ENCODE measurements around the gene GRIA3. TPM values are rescaled to one million over a fixed set of nuclear protein-coding genes. Genes with fewer than 3 reads are reported as not detected.

The GRIA3 gene
- total RNA-seq, 1 experiment from 2014 or later: not detected

DNA sequence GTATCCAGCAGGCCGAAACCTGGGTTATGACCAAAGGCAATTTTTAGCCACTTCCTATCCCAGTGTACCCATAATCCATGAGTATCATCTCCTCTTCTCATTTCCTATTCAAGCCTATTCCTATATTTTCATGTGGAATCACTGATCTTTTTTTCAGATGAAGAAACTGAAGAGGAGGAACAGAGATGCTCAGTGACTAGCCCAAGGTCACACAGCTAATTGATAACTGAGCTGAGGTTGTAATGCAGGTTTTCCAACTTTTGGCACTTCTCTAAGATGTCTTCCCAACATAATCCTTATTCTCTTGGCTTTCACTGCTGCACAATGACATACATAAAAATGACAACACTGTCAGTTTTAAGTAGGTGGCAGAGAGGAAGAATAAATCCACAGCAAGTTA lies 15.3 kb downstream of the GRIA3 start:
- H2AFZ ChIP-seq: no peak overlapping the region
- no peaks in the 10 kb centered on the region for H3K79me2 ChIP-seq (ENCODE audit: low read depth)
- intact Hi-C loops (cut with micrococcal nuclease; ENCODE audit: unreplicated experiment): no loop called here
- H3K4me3 ChIP-seq: no peak overlapping the region
- no peak overlapping the region for H3K27ac ChIP-seq
- H3K9me3 ChIP-seq (ENCODE audit: insufficient read depth, low read depth): no peaks in the 10 kb centered on the region
- no TSS peak for BruUV-seq (replicated peaks)
- H4K20me1 ChIP-seq (ENCODE audit: insufficient read depth): no peaks in the 10 kb centered on the region
- no peaks in the 10 kb centered on the region for H3F3A ChIP-seq (ENCODE audit: insufficient read depth, low read depth)
- DNase-seq: no peak
- no peak for TF ChIP-seq CTCF (conservative IDR thresholded peaks at IDR 0.05)
- no peak for TF ChIP-seq EZH2 (IDR thresholded peaks at IDR 0.05; ENCODE audit: low read depth)
- H3K9me2 ChIP-seq (ENCODE audit: insufficient read depth): no peaks in the 10 kb centered on the region
- ChIA-PET POLR2A (ENCODE audit: unreplicated experiment) (no interaction called here), CTCF (no interaction called here)
- H3K4me1 ChIP-seq (replicated peaks; ENCODE audit: insufficient read depth): no peaks in the 10 kb centered on the region
- no peak overlapping the region for H3K4me2 ChIP-seq
- H3K27me3 ChIP-seq (ENCODE audit: insufficient read depth, low read depth): no peaks in the 10 kb centered on the region
- H3K36me3 ChIP-seq (ENCODE audit: low read depth): no peaks in the 10 kb centered on the region

DNA sequence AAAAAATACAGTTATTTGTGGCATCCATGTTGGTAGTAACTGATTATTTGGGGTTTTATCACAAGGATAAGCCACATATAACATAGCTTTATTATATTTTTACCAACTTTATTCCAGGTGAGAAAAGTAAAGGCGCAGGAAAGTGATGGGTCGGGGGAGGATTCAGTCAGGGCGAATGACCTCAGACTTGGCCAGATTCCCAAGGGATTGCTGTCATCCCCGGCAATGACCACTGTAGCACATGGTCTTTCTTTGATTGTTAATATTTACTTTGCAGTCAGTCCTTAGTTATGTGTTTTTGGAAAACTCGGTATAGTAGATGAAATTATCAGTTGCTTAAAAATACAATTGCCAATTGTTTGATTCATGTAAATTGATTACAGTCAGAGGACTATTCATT lies 17.6 kb downstream of the GRIA3 start:
- TF ChIP-seq CTCF (conservative IDR thresholded peaks at IDR 0.05) (no peak), EZH2 (IDR thresholded peaks at IDR 0.05; ENCODE audit: low read depth) (no peak)
- Histone ChIP-seq H3K36me3 (ENCODE audit: low read depth) (no peaks in the 10 kb centered on the region), H3K9me3 (ENCODE audit: insufficient read depth, low read depth) (no peaks in the 10 kb centered on the region), H3K27me3 (ENCODE audit: insufficient read depth, low read depth) (no peaks in the 10 kb centered on the region), H3K4me2 (no peak overlapping the region), H3K4me1 (replicated peaks; ENCODE audit: insufficient read depth) (no peaks in the 10 kb centered on the region), H2AFZ (no peak overlapping the region), H3F3A (ENCODE audit: insufficient read depth, low read depth) (no peaks in the 10 kb centered on the region), H3K27ac (no peak overlapping the region), H3K9me2 (ENCODE audit: insufficient read depth) (no peaks in the 10 kb centered on the region), H3K4me3 (no peak overlapping the region), H4K20me1 (ENCODE audit: insufficient read depth) (no peaks in the 10 kb centered on the region), H3K79me2 (ENCODE audit: low read depth) (no peaks in the 10 kb centered on the region)
- ChIA-PET POLR2A (ENCODE audit: unreplicated experiment) (interaction anchor here (0.7 kb wide), 1 partner anchor 37 kb away, joined by 6 read pairs; no protein-coding TSS in a partner anchor), CTCF (no interaction called here)
- DNase-seq: no peak
- no TSS peak for BruUV-seq (replicated peaks)
- intact Hi-C loops (cut with micrococcal nuclease; ENCODE audit: unreplicated experiment): no loop called here

GRCh38 chrX:123202523-123202922 lies 18.4 kb downstream of the GRIA3 start:
- no peaks in the 10 kb centered on the region for H3F3A ChIP-seq (ENCODE audit: insufficient read depth, low read depth)
- CTCF ChIA-PET: no interaction called here
- H2AFZ ChIP-seq: no peak overlapping the region
- intact Hi-C loops (cut with micrococcal nuclease; ENCODE audit: unreplicated experiment): no loop called here
- H3K79me2 ChIP-seq (ENCODE audit: low read depth): no peaks in the 10 kb centered on the region
- no peaks in the 10 kb centered on the region for H3K27me3 ChIP-seq (ENCODE audit: insufficient read depth, low read depth)
- no TSS peak for BruUV-seq (replicated peaks)
- H3K4me1 ChIP-seq (replicated peaks; ENCODE audit: insufficient read depth): no peaks in the 10 kb centered on the region
- H4K20me1 ChIP-seq (ENCODE audit: insufficient read depth): no peaks in the 10 kb centered on the region
- H3K27ac ChIP-seq: no peak overlapping the region
- POLR2A ChIA-PET (ENCODE audit: unreplicated experiment): interaction anchor here (0.7 kb wide), 1 partner anchor 38 kb away, joined by 6 read pairs; no protein-coding TSS in a partner anchor
- no peak overlapping the region for H3K4me2 ChIP-seq
- H3K9me3 ChIP-seq (ENCODE audit: insufficient read depth, low read depth): no peaks in the 10 kb centered on the region
- DNase-seq: no peak
- H3K4me3 ChIP-seq: no peak overlapping the region
- H3K36me3 ChIP-seq (ENCODE audit: low read depth): no peaks in the 10 kb centered on the region
- no peak for TF ChIP-seq EZH2 (IDR thresholded peaks at IDR 0.05; ENCODE audit: low read depth)
- no peak for TF ChIP-seq CTCF (conservative IDR thresholded peaks at IDR 0.05)
- H3K9me2 ChIP-seq (ENCODE audit: insufficient read depth): no peaks in the 10 kb centered on the region

Data from PC-9 (cell line).